Measurements from ENCODE around the gene TBC1D20.

Gene TBC1D20

DNA sequence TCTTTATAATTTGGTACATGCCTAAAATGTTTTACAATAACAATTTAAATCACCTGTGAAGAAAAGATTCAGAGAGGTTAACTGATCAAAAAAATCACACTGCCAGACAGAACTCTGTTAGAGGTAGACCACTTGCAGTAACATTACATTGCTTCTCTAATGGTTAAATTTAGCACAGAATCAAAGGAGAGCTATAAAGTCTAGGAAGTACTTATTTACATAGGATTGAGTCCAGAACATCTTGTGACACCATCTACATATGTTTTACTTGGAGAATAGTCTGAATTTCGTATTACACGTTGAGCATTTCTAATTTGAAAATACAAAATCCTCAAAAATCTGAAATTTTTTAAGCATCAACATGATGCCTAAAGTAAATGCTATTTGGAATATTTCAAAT lies 17.2 kb upstream of the TBC1D20 start:
- TF ChIP-seq, protein P1, sequence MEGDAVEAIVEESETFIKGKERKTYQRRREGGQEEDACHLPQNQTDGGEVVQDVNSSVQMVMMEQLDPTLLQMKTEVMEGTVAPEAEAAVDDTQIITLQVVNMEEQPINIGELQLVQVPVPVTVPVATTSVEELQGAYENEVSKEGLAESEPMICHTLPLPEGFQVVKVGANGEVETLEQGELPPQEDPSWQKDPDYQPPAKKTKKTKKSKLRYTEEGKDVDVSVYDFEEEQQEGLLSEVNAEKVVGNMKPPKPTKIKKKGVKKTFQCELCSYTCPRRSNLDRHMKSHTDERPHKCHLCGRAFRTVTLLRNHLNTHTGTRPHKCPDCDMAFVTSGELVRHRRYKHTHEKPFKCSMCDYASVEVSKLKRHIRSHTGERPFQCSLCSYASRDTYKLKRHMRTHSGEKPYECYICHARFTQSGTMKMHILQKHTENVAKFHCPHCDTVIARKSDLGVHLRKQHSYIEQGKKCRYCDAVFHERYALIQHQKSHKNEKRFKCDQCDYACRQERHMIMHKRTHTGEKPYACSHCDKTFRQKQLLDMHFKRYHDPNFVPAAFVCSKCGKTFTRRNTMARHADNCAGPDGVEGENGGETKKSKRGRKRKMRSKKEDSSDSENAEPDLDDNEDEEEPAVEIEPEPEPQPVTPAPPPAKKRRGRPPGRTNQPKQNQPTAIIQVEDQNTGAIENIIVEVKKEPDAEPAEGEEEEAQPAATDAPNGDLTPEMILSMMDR (IDR thresholded peaks at IDR 0.05) = no peak

DNA sequence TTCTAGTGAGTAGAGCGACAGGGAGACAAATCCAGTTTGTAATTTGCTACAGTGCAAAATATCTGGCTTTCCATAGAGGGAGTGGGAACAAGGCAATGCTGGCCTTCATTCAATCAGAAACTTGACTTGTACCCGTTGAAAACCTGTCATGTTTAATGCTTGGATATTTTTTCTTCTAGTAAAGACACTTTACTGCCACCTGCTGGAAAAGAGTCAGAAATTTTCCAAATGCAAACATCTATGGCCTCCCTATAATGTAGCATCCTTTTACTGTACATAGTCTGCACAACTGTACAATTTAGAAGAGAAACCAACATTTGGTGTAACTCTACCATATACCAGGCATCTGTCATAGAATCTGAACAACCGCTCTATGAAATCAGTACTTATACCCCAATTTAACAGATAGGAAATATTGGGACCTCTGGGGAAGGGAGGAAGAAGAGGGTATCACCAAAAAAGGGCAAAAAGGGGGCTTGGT lies 16.7 kb upstream of the TBC1D20 start:
- TF ChIP-seq, protein P1 (IDR thresholded peaks at IDR 0.05) = peak; percentile 58

DNA sequence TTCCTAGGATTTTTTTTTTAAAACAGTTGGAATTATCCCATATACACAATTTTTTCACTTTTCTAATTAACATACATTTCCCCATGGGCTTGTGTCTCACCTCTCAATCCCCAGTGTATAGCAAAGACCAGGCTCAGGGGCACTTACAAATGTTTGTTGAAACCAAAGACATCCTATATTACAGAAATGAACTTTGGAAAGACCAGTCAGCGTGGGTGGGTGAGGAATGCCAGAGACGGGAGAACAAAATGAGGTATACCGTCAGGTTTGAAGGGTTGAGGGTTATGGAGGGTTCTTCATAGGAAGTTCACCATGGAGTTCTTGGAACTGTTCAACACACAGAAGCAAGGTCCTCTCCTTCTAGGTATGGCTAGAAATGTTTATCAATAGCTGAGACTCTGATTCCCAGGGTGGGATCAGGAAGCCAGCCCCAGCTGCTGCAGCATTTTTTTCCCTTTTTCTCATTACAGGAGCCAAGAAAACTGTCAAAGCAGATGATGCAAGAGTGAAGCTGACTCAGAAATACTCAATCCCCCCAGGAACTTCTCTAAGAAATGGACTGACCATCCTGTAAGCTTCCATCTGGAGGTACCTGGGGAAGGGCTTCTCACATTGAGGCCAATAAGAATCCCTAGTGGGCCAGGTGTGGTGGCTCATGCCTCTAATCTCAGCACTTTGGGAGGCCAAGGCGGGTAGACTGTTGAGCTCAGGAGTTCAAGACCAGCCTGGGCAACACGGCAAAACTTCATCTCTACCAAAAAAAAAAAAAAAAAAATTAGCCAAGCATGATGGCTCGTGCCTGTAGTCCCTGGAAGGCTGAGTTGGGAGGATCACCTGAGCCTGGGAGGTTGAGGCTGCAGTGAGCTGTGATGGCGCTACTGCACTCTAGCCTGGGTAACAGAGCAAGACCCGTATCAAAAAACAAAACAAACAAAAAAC lies 15.9 kb upstream of the TBC1D20 start:
- TF ChIP-seq, protein P1 (IDR thresholded peaks at IDR 0.05) = no peak

DNA sequence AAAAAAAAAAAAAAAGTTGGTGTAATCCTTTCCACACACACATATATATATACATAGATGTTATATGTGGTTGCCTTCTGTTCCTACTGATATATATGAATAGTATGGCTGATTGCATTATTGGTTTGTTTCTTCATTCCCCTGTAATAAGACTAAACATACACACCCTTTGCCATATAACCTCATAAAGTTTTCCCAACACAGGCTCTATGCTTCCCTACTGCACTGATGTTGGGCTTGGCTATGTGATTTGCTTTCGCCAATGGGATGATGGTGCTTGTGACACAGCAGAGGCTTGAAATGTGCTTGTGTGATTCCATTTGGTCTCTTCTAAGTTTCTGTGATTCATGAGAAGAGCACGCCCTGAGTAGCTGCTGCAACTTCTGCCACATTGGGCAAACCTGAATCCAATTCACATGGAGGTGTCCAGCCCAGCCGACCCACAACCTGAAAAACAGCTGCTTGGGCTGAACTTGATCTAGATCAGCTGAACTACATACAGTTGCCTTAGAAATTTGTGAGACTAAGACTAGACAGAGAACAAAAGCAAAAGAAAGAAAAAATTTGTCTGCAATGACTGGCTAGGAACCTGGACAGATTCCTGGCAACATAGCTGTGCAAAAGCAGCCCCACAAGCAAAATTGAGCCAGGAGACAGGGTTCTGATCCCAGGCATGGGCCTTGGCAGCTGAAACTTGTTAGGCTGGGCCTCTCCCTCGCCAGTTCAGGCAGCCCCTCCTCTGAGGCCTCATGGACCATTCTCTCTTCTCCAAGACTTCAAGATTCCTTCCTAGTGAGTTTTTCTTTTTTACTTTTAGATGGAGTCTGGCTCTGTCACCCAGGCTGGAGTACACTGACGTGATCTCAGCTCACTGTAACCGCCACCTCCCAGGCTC lies 13.4 kb upstream of the TBC1D20 start:
- TF ChIP-seq, protein P1 (IDR thresholded peaks at IDR 0.05) = no peak

DNA sequence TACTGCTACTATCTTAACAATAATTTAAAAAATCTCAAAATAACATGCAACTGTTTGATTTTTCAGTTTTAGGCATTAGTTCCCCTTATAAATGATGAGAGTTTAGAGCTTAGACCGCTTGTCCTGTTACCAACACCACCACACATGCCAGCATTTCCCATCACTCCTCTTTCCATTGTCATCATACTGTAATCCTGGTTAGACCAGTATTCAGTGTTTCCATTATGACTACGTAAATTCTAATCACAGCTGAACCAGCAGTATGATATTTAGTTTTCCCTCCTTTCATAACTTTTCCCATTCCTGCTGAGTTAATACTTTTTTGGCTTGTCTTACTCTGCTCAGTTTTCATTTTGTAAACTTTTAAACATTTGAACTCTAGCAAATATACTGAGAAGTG lies 12.2 kb upstream of the TBC1D20 start:
- TF ChIP-seq, protein P1 (IDR thresholded peaks at IDR 0.05) = no peak

DNA sequence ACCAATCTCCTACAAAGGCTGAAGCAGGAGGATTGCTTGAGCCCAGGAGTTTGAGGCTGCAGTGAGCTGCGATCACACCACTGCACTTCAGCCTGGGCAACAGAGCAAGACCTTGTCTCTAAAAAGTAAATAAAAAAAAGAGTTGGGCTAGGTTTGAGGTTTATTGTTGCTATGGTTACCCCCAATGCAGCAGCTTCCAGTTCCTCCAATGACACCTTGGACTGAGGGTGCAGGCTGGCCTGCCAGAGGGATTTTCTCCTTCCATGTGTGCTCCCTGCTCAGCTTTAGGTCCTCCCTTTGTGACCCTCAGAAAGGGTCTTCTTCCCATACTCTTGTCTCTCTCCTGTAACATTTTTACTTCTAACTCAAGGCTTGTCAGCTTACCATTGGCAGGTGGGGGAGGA lies 10.6 kb upstream of the TBC1D20 start:
- TF ChIP-seq, protein P1 (IDR thresholded peaks at IDR 0.05) = no peak

DNA sequence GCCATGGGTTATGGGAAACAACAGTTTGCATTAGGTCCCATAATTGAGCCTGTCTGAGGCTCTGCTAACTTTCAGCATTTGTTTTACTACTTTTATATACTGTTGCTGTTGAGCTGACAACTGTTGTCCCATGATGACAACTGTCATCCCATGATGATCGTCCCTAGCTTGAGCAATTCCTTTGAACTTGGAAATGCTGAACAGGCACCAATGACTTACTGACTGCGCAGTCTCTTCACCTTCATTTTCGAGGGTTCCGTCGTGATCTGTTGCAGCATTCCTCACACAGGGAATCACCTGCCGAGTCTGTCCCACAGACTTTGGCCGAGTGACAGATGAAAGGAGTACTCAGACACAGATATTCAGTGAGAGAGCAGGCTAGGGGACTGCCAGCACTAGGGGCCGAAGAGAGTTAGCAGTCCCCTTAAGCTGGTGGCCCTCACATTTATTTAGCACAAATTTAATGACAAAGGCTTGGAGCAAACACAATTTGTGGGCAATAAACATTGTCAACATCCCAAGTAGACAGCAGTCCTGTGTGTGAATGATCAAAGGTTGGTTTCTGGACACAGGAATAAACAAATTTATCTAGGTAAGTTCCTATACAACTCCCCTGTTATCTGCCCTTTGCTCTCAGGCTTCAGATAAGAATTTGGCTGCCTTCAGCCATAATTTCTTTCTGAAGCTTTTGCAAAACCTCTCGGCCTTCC lies 10.0 kb upstream of the TBC1D20 start:
- TF ChIP-seq, protein P1 (IDR thresholded peaks at IDR 0.05) = no peak
